Left colon (tissue), 2 donors: Measurements from ENCODE around the gene EMP3. TPM values are rescaled to one million over a fixed set of nuclear protein-coding genes. Genes with fewer than 3 reads are reported as not detected.
"Not testable (repeated sequence)": the region's sequence is repeated elsewhere in the genome, so short reads cannot be mapped to it uniquely, and the experiment has no call there.

ENCODE experiments used
- ATAC-seq: fragments of 200-7000 bp; cut with Tn5 transposase; one replicate; pipeline ENCODE4 v1.9.1; 2020; ENCODE audit warnings: mild to moderate bottlenecking, moderate library complexity
- DNase-seq, 2 donors: peaks; one replicate each; pipeline ENCODE4 v3.0.0-alpha.2; 2020
- intact Hi-C, 2 donors: fragments of 100-400 bp; cut with DNase I in 1 of 2; cut with micrococcal nuclease in 1 of 2; formaldehyde crosslinking; loops; one replicate each; pipeline versions ENCODE4 v1.11.2 to v1.14.0; 2022; cut with DNase I, micrococcal nuclease
- total RNA-seq, 2 donors: library from RNA; stranded (reverse); fragmentation: NEBNext Ultra II Directional; extraction: Animal tissue kit (Norgen Biotek cat#: 25700); gene quantifications; one replicate each; pipeline ENCODE4 v1.2.1, GENCODE V29; 2021
- donor health status: DM: no; HTN: no; CAD: no.
- donor health status: DM: yes; HTN: yes; CAD: no.

EMP3 gene
- total RNA-seq, 2 donors from 2014 or later = 8.4 to 33.4 TPM

GRCh38 chr19:48364598-48365348 lies 39.4 kb downstream of the EMP3 start:
- ATAC-seq = no peak
- intact Hi-C loops = no loop called here
- peak in 1 of 2 donors; percentile 45 for DNase-seq

GRCh38 chr19:48365602-48366001 lies 40.2 kb downstream of the EMP3 start:
- DNase-seq = no peak
- intact Hi-C loops = no loop called here
- no peak for ATAC-seq

- intact Hi-C loops = no loop called here
- ATAC-seq = no peak
- no peak for DNase-seq
Measured at GRCh38 chr19:48367855-48368254, 42.5 kb downstream of the EMP3 start.

- ATAC-seq (peak; percentile 70), DNase-seq (peak; percentile 84 to 88)
- intact Hi-C loops = no loop called here
Measured at GRCh38 chr19:48368936-48369335, 43.6 kb downstream of the EMP3 start.

- no peak for ATAC-seq
- intact Hi-C loops = no loop called here
- no peak for DNase-seq
Measured at GRCh38 chr19:48370955-48371354, 45.6 kb downstream of the EMP3 start.

GRCh38 chr19:48371367-48371766 lies 46.0 kb downstream of the EMP3 start:
- DNase-seq (no peak), ATAC-seq (no peak)
- intact Hi-C loops = no loop called here

GRCh38 chr19:48371771-48372170 lies 46.4 kb downstream of the EMP3 start:
- ATAC-seq, intact Hi-C loops, DNase-seq: not testable (repeated sequence)

GRCh38 chr19:48372904-48373303 lies 47.6 kb downstream of the EMP3 start:
- DNase-seq = peak; percentile 61 to 77
- ATAC-seq = peak; percentile 36
- intact Hi-C loops = no loop called here

- intact Hi-C loops = no loop called here
- DNase-seq = no peak
- no peak for ATAC-seq
Measured at GRCh38 chr19:48373567-48373966, 48.2 kb downstream of the EMP3 start.

GRCh38 chr19:48378194-48378570 lies 52.8 kb downstream of the EMP3 start:
- ATAC-seq (no peak), DNase-seq (no peak)
- intact Hi-C loops = no loop called here

GRCh38 chr19:48379058-48379457 lies 53.7 kb downstream of the EMP3 start:
- DNase-seq (no peak), ATAC-seq (peak; percentile 96)
- intact Hi-C loops = no loop called here

Other genes with a start within 250 kb of the EMP3 start
- gene PLA2G4C, start 214.7 kb upstream of the EMP3 start, total RNA-seq = 1 to 10 TPM in 1 of 2 donors, under 1 TPM in 1; 0.58 to 9.3 TPM
- 10 to 100 TPM; 18.1 to 29.5 TPM for gene LIG1, start 155.2 kb upstream of the EMP3 start, total RNA-seq
- 1 to 10 TPM; 5.8 to 7.1 TPM for gene ZSWIM9, start 154.9 kb upstream of the EMP3 start, total RNA-seq
- gene CARD8, start 69.6 kb upstream of the EMP3 start, total RNA-seq = 10 to 100 TPM; 15.3 to 23.4 TPM
- under 1 TPM in 1 of 2 donors, not detected in 1; 0.34 TPM for gene ZNF114, start 55.5 kb upstream of the EMP3 start, total RNA-seq
- gene TMEM143, start 38.4 kb downstream of the EMP3 start, total RNA-seq = 10 to 100 TPM; 12.5 to 18.4 TPM
- not detected for gene SYNGR4, start 38.8 kb downstream of the EMP3 start, total RNA-seq
- gene KDELR1, start 66.0 kb downstream of the EMP3 start, total RNA-seq = 100 to 1,000 TPM; 226 to 236 TPM
- under 1 TPM; 0.37 to 0.61 TPM for gene GRIN2D, start 68.1 kb downstream of the EMP3 start, total RNA-seq
- gene GRWD1, start 120.4 kb downstream of the EMP3 start, total RNA-seq = 10 to 100 TPM; 22.3 to 25.1 TPM
- 1 to 10 TPM in 1 of 2 donors, under 1 TPM in 1; 0.34 to 1.2 TPM for gene KCNJ14, start 130.0 kb downstream of the EMP3 start, total RNA-seq
- gene CYTH2, start 143.8 kb downstream of the EMP3 start, total RNA-seq = 10 to 100 TPM; 68.3 to 75.6 TPM
- 1 to 10 TPM in 1 of 2 donors, under 1 TPM in 1; 0.87 to 1.1 TPM for gene LMTK3, start 186.3 kb downstream of the EMP3 start, total RNA-seq
- gene SULT2B1, start 226.6 kb downstream of the EMP3 start, total RNA-seq = under 1 TPM; 0.87 to 0.89 TPM